PFSK-1 (cell line): ENCODE results near the gene MOGAT3.

Source experiments
- FOXP2 ChIP-seq: optimal IDR thresholded peaks from 2 replicates; pipeline ENCODE3; 2011; ENCODE audit warnings: borderline replicate concordance, control low read depth, inconsistent platforms; ENCODE audit not compliant: insufficient read depth; ENCODE audit errors: extremely low read length, extremely low read depth
- POLR2AphosphoS5 ChIP-seq: IDR thresholded peaks from 2 replicates; pipeline ENCODE4 v1.6.1; 2012; ENCODE audit warnings: low read depth, mild to moderate bottlenecking, control low read depth, low read length, moderate library complexity
- REST ChIP-seq, 2 experiments: IDR thresholded peaks; 2 replicates each; pipeline versions ENCODE4 v1.6.1 to v1.8.0; 2011 to 2012; ENCODE audit warnings: low read depth in 2 of 2, low read length in 2 of 2, control low read depth in 1 of 2, inconsistent platforms in 1 of 2, mild to moderate bottlenecking in 1 of 2, moderate library complexity in 1 of 2; ENCODE audit not compliant: insufficient read depth in 1 of 2
- SIN3A ChIP-seq: IDR thresholded peaks from 2 replicates; pipeline ENCODE4 v1.6.1; 2012; ENCODE audit warnings: mild to moderate bottlenecking, low read length, moderate library complexity, borderline replicate concordance; ENCODE audit not compliant: insufficient read depth
- TAF1 ChIP-seq: IDR thresholded peaks from 2 replicates; pipeline ENCODE4 v1.6.1; 2012; ENCODE audit warnings: low read length, control low read depth, borderline replicate concordance; ENCODE audit not compliant: insufficient read depth

The MOGAT3 gene

GRCh38 chr7:101223528-101223927 is 22.7 kb upstream of the MOGAT3 start:
- TF ChIP-seq TAF1 = no peak
- TF ChIP-seq POLR2AphosphoS5 = no peak
- TF ChIP-seq FOXP2 = no peak
- no peak for TF ChIP-seq SIN3A
- no peak for TF ChIP-seq REST (IDR thresholded peaks at IDR 0.05; ENCODE audit: insufficient read depth in 1 of 2, low read depth in 2 of 2, low read length in 2 of 2)

GRCh38 chr7:101222275-101222830 is 21.5 kb upstream of the MOGAT3 start:
- TF ChIP-seq TAF1 (no peak), SIN3A (no peak), POLR2AphosphoS5 (no peak), FOXP2 (no peak)

GRCh38 chr7:101220295-101220694 is 19.5 kb upstream of the MOGAT3 start:
- TF ChIP-seq POLR2AphosphoS5 (no peak), TAF1 (no peak), SIN3A (no peak), REST (IDR thresholded peaks at IDR 0.05; ENCODE audit: insufficient read depth in 1 of 2, low read depth in 2 of 2, low read length in 2 of 2) (no peak), FOXP2 (no peak)

DNA sequence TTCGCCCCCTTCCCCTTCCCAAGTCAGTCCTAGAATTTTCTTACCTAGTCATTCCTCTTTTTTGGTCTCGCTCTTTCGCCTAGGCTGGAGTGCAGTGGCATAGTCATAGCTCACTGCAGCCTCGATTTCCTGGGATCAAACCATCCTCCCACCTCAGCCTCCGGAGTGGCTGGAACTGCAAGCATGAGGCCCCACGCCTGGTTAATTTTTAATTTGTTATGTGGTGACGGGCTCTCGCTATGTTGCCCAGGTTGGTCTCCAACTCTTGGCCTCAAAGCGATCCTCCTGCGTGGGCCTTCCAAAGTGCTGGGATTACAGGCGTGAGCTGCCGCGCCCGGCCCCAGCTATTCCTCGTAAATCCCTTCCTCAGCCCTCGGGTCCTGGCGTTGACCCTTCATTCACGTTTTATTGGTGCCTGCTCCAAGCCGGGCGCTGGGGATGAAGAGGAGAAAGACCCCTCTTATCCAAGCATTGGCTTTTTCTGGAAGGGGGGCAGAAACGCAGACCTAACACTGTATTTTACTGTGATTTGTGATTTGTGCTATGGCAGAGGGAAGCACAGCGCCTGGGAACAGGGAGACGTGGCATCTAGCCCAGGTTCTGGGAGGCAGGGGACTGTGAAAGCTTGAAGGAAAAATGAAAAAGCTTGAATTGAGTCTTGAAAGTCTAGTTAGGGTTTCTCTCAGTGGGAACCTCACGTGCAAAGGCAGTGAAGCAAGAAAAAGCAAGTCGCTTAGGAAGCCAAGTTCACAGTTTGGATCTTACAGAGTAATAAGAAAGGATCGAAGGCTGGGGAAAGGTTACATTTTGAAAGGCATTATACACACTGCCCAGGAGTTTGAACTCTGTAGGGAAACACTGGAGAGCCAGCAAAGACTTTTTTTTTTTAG is 17.6 kb upstream of the MOGAT3 start:
- TF ChIP-seq POLR2AphosphoS5 = no peak
- TF ChIP-seq SIN3A = peak; percentile 31; the same call in 1 of the 2 replicates
- no peak; the same call in 1 of the 2 replicates for TF ChIP-seq TAF1
- TF ChIP-seq FOXP2 = no peak
- TF ChIP-seq REST (IDR thresholded peaks at IDR 0.05; ENCODE audit: insufficient read depth in 1 of 2, low read depth in 2 of 2, low read length in 2 of 2) = 0 out of 4 replicates have a peak, but pooled peaks of 1 of the 2 experiments have one; percentile 14

- TF ChIP-seq FOXP2 (peak; percentile 89), POLR2AphosphoS5 (peak; percentile 74), TAF1 (0 out of 2 replicates have a peak, but pooled peaks have one; percentile 52), SIN3A (peak; percentile 96; the same call in 1 of the 2 replicates), REST (IDR thresholded peaks at IDR 0.05; ENCODE audit: insufficient read depth in 1 of 2, low read depth in 2 of 2, low read length in 2 of 2) (peak in 1 of 2 experiments; percentile 20; a peak in 1 of 4 replicates)
Measured at GRCh38 chr7:101217388-101218235, 16.8 kb upstream of the MOGAT3 start, which contains the start of the genes PLOD3 and ZNHIT1. PLOD3 (minus strand) TSS chr7:101217581; CDS start chr7:101217274, 307 bp downstream. ZNHIT1 (plus strand) TSS chr7:101218165; CDS start chr7:101218196, 31 bp downstream.
